DND-41 (cell line): ENCODE results near the gene LRRC74A.

Source experiments
- ATAC-seq: fragments of 200-7000 bp; cut with Tn5 transposase; 3 replicates; pipeline ENCODE4 v1.9.1; 2021; ENCODE audit warnings: low read depth; ENCODE audit not compliant: insufficient read depth
- DNase-seq: peaks from one replicate; pipeline ENCODE4 v3.0.0-alpha.2; 2020
- H2AFZ ChIP-seq: 2 replicates; pipeline ENCODE4 v1.6.0; 2012; ENCODE audit warnings: low read depth, low read length
- H3K27ac ChIP-seq: 2 replicates; pipeline ENCODE4 v1.5.1; 2012; ENCODE audit warnings: low read length, inconsistent platforms
- H3K27me3 ChIP-seq: fragments of 200-600 bp; sonication (generic); 2 replicates; pipeline ENCODE4 v1.6.0; 2012; ENCODE audit warnings: low read length, mild to moderate bottlenecking, inconsistent platforms; ENCODE audit not compliant: insufficient read depth, poor library complexity
- H3K36me3 ChIP-seq: 2 replicates; pipeline ENCODE4 v1.5.1; 2012; ENCODE audit warnings: low read length, inconsistent platforms; ENCODE audit not compliant: insufficient read depth
- H3K4me1 ChIP-seq: 2 replicates; pipeline ENCODE4 v1.5.1; 2012; ENCODE audit warnings: mild to moderate bottlenecking, low read length; ENCODE audit not compliant: insufficient read depth
- H3K4me2 ChIP-seq: 2 replicates; pipeline ENCODE4 v1.6.0; 2012; ENCODE audit warnings: mild to moderate bottlenecking, moderate library complexity, low read length, inconsistent platforms; ENCODE audit not compliant: insufficient read depth
- H3K4me3 ChIP-seq, 2 experiments: fragments of 200-600 bp in 1 of 2; shearing (Covaris generic) in 1 of 2; 2 replicates each; pipeline ENCODE4 v1.5.1; 2012 to 2016; ENCODE audit warnings: inconsistent platforms in 2 of 2, low read length in 2 of 2, mild to moderate bottlenecking in 2 of 2, low read depth in 1 of 2, moderate library complexity in 1 of 2
- H3K79me2 ChIP-seq: 2 replicates; pipeline ENCODE4 v1.6.0; 2012; ENCODE audit warnings: low read length, inconsistent platforms; ENCODE audit not compliant: insufficient read depth
- H3K9ac ChIP-seq: 2 replicates; pipeline ENCODE4 v1.6.0; 2012; ENCODE audit warnings: low read depth, mild to moderate bottlenecking, inconsistent platforms, low read length, moderate library complexity
- H3K9me3 ChIP-seq: 2 replicates; pipeline ENCODE4 v1.5.1; 2012; ENCODE audit warnings: low read length, moderate library complexity, mild to moderate bottlenecking, inconsistent platforms; ENCODE audit not compliant: insufficient read depth, severe bottlenecking
- H4K20me1 ChIP-seq: 2 replicates; pipeline ENCODE4 v1.6.0; 2012; ENCODE audit warnings: low read length; ENCODE audit not compliant: insufficient read depth
- EZH2 ChIP-seq: IDR thresholded peaks from 3 replicates; pipeline ENCODE4 v1.6.1; 2012; ENCODE audit warnings: borderline replicate concordance, low read depth, mild to moderate bottlenecking, moderate library complexity, low read length, inconsistent platforms; ENCODE audit not compliant: severe bottlenecking
- TF ChIP-seq, protein P1 (sequence below): IDR thresholded peaks from 2 replicates; pipeline ENCODE4 v1.5.1; 2012; ENCODE audit warnings: borderline replicate concordance, low read length, moderate library complexity, mild to moderate bottlenecking; ENCODE audit not compliant: poor library complexity, severe bottlenecking; ENCODE audit errors: extremely low read depth

LRRC74A gene

DNA sequence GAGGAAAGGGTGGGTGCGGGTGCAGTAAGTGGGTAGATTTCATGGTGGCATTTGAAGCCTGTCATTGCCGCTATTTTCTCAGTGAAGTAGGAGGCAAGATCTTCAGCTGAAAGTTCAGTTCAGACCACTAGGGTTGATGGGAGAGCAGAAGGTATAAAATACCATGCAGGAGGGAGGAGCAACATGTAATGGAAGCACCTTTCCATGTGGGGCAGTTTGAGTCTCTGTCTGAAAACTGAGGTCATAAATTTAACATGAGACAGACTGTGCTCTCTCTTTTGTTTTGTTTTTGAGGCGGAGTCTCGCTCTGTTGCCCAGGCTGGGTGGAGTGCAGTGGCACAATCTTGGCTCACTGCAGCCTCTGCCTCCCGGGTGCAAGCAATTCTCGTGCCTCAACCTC lies 22.7 kb downstream of the LRRC74A start:
- Histone ChIP-seq H2AFZ (no peak overlapping the region), H3K9me3 (no peaks in the 10 kb centered on the region), H3K27me3 (no peaks in the 10 kb centered on the region), H3K79me2 (no peaks in the 10 kb centered on the region), H3K36me3 (no peaks in the 10 kb centered on the region), H3K4me3 (no peak overlapping the region), H3K4me2 (no peak overlapping the region), H4K20me1 (no peaks in the 10 kb centered on the region), H3K9ac (no peak overlapping the region), H3K27ac (no peak overlapping the region), H3K4me1 (peaks cover 5% of the 10 kb centered on the region; the same call in 1 of the 2 replicates)
- no peak for TF ChIP-seq EZH2
- TF ChIP-seq, protein P1, sequence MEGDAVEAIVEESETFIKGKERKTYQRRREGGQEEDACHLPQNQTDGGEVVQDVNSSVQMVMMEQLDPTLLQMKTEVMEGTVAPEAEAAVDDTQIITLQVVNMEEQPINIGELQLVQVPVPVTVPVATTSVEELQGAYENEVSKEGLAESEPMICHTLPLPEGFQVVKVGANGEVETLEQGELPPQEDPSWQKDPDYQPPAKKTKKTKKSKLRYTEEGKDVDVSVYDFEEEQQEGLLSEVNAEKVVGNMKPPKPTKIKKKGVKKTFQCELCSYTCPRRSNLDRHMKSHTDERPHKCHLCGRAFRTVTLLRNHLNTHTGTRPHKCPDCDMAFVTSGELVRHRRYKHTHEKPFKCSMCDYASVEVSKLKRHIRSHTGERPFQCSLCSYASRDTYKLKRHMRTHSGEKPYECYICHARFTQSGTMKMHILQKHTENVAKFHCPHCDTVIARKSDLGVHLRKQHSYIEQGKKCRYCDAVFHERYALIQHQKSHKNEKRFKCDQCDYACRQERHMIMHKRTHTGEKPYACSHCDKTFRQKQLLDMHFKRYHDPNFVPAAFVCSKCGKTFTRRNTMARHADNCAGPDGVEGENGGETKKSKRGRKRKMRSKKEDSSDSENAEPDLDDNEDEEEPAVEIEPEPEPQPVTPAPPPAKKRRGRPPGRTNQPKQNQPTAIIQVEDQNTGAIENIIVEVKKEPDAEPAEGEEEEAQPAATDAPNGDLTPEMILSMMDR = no peak
- no peak for DNase-seq
- no peak for ATAC-seq

DNA sequence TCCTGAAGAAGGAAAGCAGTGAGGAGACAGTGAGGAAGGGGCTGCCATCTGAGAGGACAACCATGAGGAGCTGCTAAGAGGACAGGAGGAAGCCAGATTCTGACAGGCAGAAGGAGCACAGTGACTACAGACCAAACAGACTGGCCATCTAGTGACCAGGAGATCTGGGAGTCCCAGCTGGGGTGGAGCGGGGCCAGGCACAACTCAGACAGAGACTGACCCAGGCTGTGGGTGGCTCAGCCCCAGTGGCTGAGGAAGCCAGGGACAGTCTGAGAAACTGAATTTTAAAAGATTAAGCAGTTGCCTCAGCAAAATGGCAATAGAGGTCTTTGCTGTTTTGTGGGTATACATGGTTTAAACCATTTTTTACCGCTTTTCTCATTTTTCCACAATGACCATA lies 28.9 kb downstream of the LRRC74A start:
- Histone ChIP-seq H3K9me3 (no peaks in the 10 kb centered on the region), H3K27ac (no peak overlapping the region), H3K4me1 (no peaks in the 10 kb centered on the region), H3K36me3 (no peaks in the 10 kb centered on the region), H3K4me2 (no peak overlapping the region), H3K9ac (no peak overlapping the region), H2AFZ (no peak overlapping the region), H3K4me3 (no peak overlapping the region), H4K20me1 (no peaks in the 10 kb centered on the region), H3K27me3 (peaks cover 3% of the 10 kb centered on the region), H3K79me2 (no peaks in the 10 kb centered on the region)
- TF ChIP-seq, protein P1 = no peak
- TF ChIP-seq EZH2 = no peak
- ATAC-seq (no peak), DNase-seq (no peak)

DNA sequence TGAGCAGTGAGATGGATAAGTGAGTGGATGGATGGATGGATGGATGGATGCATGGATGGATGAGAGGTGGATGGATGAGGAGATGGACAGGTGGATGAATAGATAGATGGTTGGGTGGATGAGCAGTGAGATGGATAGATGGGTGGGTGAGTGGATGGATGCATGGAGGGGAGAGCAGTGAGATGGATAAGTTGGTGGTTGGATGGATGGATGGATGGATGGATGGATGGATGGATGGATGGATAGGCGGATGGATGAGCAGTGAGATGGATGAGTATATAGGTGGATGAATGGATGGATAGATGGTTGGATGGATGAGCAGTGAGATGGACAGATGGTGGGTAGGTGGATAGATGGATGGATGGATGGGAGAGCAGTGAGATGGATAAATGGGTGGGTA lies 30.6 kb downstream of the LRRC74A start:
- ATAC-seq (no peak), DNase-seq (no peak)
- Histone ChIP-seq H3K4me3 (no peak overlapping the region), H3K79me2 (no peaks in the 10 kb centered on the region), H4K20me1 (no peaks in the 10 kb centered on the region), H3K27me3 (peaks cover 6% of the 10 kb centered on the region), H3K4me2 (no peak overlapping the region), H3K9me3 (no peaks in the 10 kb centered on the region), H3K9ac (no peak overlapping the region), H3K36me3 (no peaks in the 10 kb centered on the region), H3K4me1 (no peaks in the 10 kb centered on the region), H2AFZ (no peak overlapping the region), H3K27ac (no peak overlapping the region)
- no peak for TF ChIP-seq EZH2
- TF ChIP-seq, protein P1 = no peak
